OCI-LY3 (cell line): Measurements from ENCODE around the gene LTC4S.

ENCODE experiments used
- H2AFZ ChIP-seq: fragments of 200-600, 300-600 bp; shearing (Covaris generic); 2 replicates; pipeline ENCODE4 v1.6.0; 2014; ENCODE audit warnings: antibody characterized with exemption, low read depth, low read length
- H3K27ac ChIP-seq: fragments of 200-600, 300-600 bp; sonication (generic); 2 replicates; pipeline ENCODE4 v1.5.1; 2014; ENCODE audit warnings: mild to moderate bottlenecking, low read length, moderate library complexity, mixed read lengths
- H3K27me3 ChIP-seq: fragments of 200-600, 300-600 bp; sonication (generic); 2 replicates; pipeline ENCODE4 v1.6.1; 2014; ENCODE audit warnings: low read depth, low read length, mixed read lengths
- H3K36me3 ChIP-seq: fragments of 200-600, 300-600 bp; sonication (generic); replicated peaks from 2 replicates; pipeline ENCODE3; 2014; ENCODE audit warnings: low read depth, low read length, mixed read lengths
- H3K4me1 ChIP-seq: fragments of 300-600, 200-600 bp; sonication (generic); 2 replicates; pipeline ENCODE4 v1.6.1; 2014; ENCODE audit warnings: low read length, mixed read lengths
- H3K4me2 ChIP-seq: fragments of 200-600, 300-600 bp; sonication (generic); 2 replicates; pipeline ENCODE4 v1.6.1; 2014; ENCODE audit warnings: low read length, mixed read lengths
- H3K4me3 ChIP-seq: fragments of 300-600, 200-600 bp; sonication (generic); 2 replicates; pipeline ENCODE4 v1.5.1; 2014; ENCODE audit warnings: antibody characterized with exemption, mild to moderate bottlenecking, low read length, moderate library complexity
- H3K79me2 ChIP-seq: fragments of 300-600, 200-600 bp; shearing (Covaris generic); 2 replicates; pipeline ENCODE4 v1.6.1; 2014; ENCODE audit warnings: mild to moderate bottlenecking, low read length, mixed read lengths
- H3K9ac ChIP-seq: fragments of 300-600, 200-600 bp; shearing (Covaris generic); 2 replicates; pipeline ENCODE4 v1.6.0; 2014; ENCODE audit warnings: mild to moderate bottlenecking, low read length, moderate library complexity
- H3K9me3 ChIP-seq: fragments of 200-600, 300-600 bp; shearing (Covaris generic); 2 replicates; pipeline ENCODE4 v1.6.1; 2014; ENCODE audit warnings: low read length, mixed read lengths; ENCODE audit not compliant: insufficient read depth
- H4K20me1 ChIP-seq: fragments of 200-600, 300-600 bp; sonication (generic); 2 replicates; pipeline ENCODE4 v1.6.1; 2016; ENCODE audit warnings: low read length, mixed read lengths; ENCODE audit not compliant: insufficient read depth
- EZH2phosphoT487 ChIP-seq: fragments of 200-600 bp; shearing (Covaris generic); IDR thresholded peaks from 2 replicates; pipeline ENCODE4 v1.6.1; 2018; ENCODE audit warnings: antibody characterized with exemption, mixed run types, low read depth
- TF ChIP-seq, protein P1 (sequence below): fragments of 200-600, 300-600 bp; sonication (generic); IDR thresholded peaks from 2 replicates; pipeline ENCODE4 v1.5.1; 2014; ENCODE audit warnings: antibody characterized with exemption, low read length, low read depth

The LTC4S gene

DNA sequence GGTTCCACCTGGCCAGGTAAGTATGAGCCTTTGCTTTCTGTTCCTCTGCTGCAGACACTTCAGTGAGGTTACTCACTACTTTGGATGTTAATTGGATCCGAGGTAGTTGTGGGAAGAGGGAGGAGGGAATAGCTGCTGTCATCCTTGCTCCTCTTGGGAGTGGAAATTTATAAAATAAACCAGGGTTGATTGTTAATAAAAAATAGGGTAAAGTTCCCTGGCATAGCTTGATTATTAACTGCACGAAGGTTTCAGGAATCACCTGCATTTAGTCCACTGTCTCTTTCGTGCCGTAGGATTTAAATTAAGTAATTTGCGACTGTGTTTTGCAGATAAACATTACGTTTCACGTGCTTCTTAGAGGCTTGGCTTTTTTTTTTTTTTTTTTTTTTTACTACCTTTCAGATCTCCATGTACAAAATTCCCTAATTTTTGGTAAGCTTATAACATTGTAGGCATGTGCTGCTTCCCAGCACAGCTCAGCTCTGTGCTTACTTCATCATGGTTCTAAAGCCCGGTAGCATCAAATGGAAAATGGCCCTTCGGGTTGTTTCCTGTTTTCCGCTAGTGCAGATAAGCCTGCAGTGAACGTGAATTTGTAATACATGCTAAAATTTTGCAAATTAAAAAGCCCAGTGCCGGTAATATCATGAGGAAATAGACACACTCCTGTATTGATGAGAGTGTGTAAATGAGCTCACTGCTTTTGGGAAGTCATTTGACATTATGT, 26.9 kb upstream of the LTC4S start:
- Histone ChIP-seq H2AFZ (no peak overlapping the region), H3K9me3 (no peaks in the 10 kb centered on the region), H3K27me3 (no peaks in the 10 kb centered on the region), H3K4me1 (peaks cover 17% of the 10 kb centered on the region), H3K9ac (no peak overlapping the region), H3K79me2 (peaks cover 59% of the 10 kb centered on the region), H3K36me3 (peaks cover 53% of the 10 kb centered on the region), H3K4me3 (no peak overlapping the region), H4K20me1 (peaks cover 43% of the 10 kb centered on the region), H3K27ac (no peak overlapping the region), H3K4me2 (no peak overlapping the region)
- no peak for TF ChIP-seq EZH2phosphoT487
- TF ChIP-seq, protein P1, sequence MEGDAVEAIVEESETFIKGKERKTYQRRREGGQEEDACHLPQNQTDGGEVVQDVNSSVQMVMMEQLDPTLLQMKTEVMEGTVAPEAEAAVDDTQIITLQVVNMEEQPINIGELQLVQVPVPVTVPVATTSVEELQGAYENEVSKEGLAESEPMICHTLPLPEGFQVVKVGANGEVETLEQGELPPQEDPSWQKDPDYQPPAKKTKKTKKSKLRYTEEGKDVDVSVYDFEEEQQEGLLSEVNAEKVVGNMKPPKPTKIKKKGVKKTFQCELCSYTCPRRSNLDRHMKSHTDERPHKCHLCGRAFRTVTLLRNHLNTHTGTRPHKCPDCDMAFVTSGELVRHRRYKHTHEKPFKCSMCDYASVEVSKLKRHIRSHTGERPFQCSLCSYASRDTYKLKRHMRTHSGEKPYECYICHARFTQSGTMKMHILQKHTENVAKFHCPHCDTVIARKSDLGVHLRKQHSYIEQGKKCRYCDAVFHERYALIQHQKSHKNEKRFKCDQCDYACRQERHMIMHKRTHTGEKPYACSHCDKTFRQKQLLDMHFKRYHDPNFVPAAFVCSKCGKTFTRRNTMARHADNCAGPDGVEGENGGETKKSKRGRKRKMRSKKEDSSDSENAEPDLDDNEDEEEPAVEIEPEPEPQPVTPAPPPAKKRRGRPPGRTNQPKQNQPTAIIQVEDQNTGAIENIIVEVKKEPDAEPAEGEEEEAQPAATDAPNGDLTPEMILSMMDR = no peak

DNA sequence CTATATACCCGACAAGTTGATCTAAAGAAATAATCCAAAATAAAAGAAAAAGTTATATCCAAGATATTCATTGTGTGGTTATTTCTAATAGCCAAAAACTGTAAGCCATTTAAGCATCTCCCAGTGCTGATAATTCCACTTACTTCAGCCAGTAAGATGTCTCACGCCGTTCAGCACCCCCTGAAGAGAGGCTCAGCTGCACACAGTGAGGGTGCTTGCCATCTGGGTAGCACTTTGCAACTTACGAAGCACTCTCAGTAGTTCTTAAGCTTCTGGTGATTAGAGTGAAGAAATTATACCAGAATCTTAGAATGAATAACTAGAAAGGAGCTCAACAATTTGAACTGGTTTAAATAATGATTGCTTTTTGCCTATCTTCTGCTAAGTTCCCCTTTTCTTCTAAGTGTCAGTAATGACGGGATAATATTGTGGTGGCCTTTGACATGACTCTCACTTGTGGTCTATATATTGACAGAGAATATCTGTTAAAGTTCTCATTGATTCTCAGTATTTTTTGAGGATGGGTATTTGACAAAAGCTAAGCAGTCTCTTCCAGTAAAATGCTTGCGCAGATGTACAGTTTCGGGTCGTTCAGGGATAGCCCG, 26.2 kb upstream of the LTC4S start:
- peaks cover 36% of the 10 kb centered on the region for H4K20me1 ChIP-seq
- TF ChIP-seq, protein P1 = no peak
- TF ChIP-seq EZH2phosphoT487 = no peak
- H3K4me2 ChIP-seq = no peak overlapping the region
- no peak overlapping the region for H3K9ac ChIP-seq
- H3K4me1 ChIP-seq = peaks cover 10% of the 10 kb centered on the region
- no peak overlapping the region for H2AFZ ChIP-seq
- peaks cover 52% of the 10 kb centered on the region for H3K79me2 ChIP-seq
- no peaks in the 10 kb centered on the region for H3K27me3 ChIP-seq
- no peaks in the 10 kb centered on the region for H3K9me3 ChIP-seq
- H3K4me3 ChIP-seq = no peak overlapping the region
- peaks cover 57% of the 10 kb centered on the region for H3K36me3 ChIP-seq
- H3K27ac ChIP-seq = no peak overlapping the region

DNA sequence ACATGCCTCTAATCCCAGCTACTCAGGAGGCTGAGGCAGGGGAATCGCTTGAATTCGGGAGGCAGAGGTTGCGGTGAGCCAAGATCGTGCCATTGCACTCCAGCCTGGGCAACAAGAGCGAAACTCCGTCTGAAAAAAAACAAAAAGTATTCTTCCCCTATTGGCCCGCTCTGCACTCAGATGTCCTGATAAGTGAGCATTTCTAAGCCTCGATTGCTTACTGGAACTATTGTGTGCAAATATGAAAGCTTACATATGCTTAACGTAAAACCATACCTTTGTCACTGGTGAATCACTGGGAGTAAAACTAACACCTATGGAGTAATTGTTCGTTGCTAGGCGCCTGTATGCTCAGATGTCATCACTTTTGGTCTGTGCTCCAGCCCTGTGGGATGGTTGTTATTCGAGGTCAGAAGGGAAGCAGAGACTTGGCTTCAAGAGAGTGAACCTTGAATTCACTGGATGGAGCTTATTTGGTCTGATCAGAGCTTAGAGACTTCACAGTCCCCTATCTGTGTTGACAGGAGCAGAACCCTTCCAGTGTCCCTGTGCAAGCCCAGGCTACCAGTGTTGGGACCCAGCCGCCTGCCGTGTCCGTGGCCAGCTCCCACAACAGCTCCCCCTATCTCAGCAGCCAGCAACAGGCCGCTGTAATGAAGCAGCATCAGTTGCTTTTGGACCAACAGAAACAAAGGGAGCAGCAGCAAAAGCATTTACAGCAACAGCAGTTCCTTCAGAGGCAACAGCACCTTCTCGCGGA, 25.3 kb upstream of the LTC4S start:
- Histone ChIP-seq H3K4me3 (no peak overlapping the region), H4K20me1 (peaks cover 28% of the 10 kb centered on the region), H3K27ac (no peak overlapping the region), H3K9ac (no peak overlapping the region), H3K4me1 (peaks cover 2% of the 10 kb centered on the region), H2AFZ (no peak overlapping the region), H3K4me2 (no peak overlapping the region), H3K36me3 (peaks cover 63% of the 10 kb centered on the region), H3K79me2 (peaks cover 44% of the 10 kb centered on the region), H3K9me3 (no peaks in the 10 kb centered on the region), H3K27me3 (no peaks in the 10 kb centered on the region)
- TF ChIP-seq EZH2phosphoT487 = no peak
- TF ChIP-seq, protein P1 = peak; percentile 5; the same call in 1 of the 2 replicates

DNA sequence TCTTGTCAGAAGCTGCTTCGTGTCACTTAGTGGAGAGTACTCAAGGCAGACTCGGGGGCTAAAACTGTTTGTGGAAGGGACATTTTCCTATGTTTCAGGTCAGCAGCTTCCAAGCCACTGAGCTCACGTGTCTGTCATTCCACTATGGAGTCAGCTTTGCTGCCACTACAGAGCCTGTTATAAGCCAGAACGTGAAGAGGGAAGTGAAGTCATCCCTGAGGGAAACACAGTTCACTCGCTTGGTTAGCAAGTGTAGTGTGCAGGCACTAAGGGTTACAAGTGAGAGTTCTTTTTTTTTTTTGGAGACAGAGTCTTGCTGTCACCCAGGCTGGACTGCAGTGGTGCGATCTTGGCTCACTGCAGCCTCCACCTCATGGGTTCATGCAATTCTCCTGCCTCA, 24.5 kb upstream of the LTC4S start:
- Histone ChIP-seq H3K79me2 (peaks cover 36% of the 10 kb centered on the region), H3K9ac (no peak overlapping the region), H3K4me2 (no peak overlapping the region), H3K36me3 (peaks cover 70% of the 10 kb centered on the region), H3K4me3 (no peak overlapping the region), H3K27ac (no peak overlapping the region), H3K4me1 (no peaks in the 10 kb centered on the region), H3K27me3 (no peaks in the 10 kb centered on the region), H2AFZ (no peak overlapping the region), H3K9me3 (no peaks in the 10 kb centered on the region), H4K20me1 (peaks cover 21% of the 10 kb centered on the region; the same call in 1 of the 2 replicates)
- TF ChIP-seq EZH2phosphoT487 = no peak
- TF ChIP-seq, protein P1 = no peak
